H1 (cell line): ENCODE data around the gene GINS2. TPM values are rescaled to one million over a fixed set of nuclear protein-coding genes. Genes with fewer than 3 reads are reported as not detected.

ENCODE experiments used
- CTCF ChIA-PET: fragments of 300-600 bp; sonication (Branson Sonifier 250); formaldehyde crosslinking; loops from one replicate; lab custom pipeline; 2021; ENCODE audit not compliant: partially characterized antibody; lab: Charles Lee
- POLR2A ChIA-PET: fragments of 300-600 bp; sonication (Branson Sonifier 250); formaldehyde crosslinking; loops from one replicate; lab custom pipeline; 2021; ENCODE audit warnings: inconsistent platforms; ENCODE audit not compliant: partially characterized antibody; lab: Charles Lee
- DNase-seq, 2 experiments: peaks; one replicate each; pipeline versions ENCODE4 v3.0.0 to v3.0.0-alpha.2; 2010 to 2022; ENCODE audit warnings: low spot score in 2 of 2, low read depth in 1 of 2, mixed read lengths in 1 of 2
- FAIRE-seq: peaks from 2 replicates; lab custom pipeline; 2011; peaks lifted over from hg19 to GRCh38; lab: Jason Lieb, UNC
- H2AFZ ChIP-seq: 2 replicates; pipeline ENCODE4 v1.8.1; 2012; ENCODE audit warnings: low read length, inconsistent platforms
- H2AK5ac ChIP-seq: 2 replicates; pipeline ENCODE4 v1.6.1; 2013; ENCODE audit warnings: low read depth, low read length
- H2BK120ac ChIP-seq: replicated peaks from 2 replicates; pipeline ENCODE3; 2013; ENCODE audit warnings: low read depth, low read length, inconsistent platforms
- H2BK12ac ChIP-seq: 2 replicates; pipeline ENCODE4 v1.6.1; 2013; ENCODE audit warnings: low read depth, low read length
- H2BK15ac ChIP-seq: 2 replicates; pipeline ENCODE4 v1.6.1; 2013; ENCODE audit warnings: low read length
- H2BK20ac ChIP-seq: 2 replicates; pipeline ENCODE4 v1.6.1; 2013; ENCODE audit warnings: low read length
- H2BK5ac ChIP-seq: 2 replicates; pipeline ENCODE4 v1.6.1; 2013; ENCODE audit warnings: low read depth, low read length
- H3K14ac ChIP-seq: 2 replicates; pipeline ENCODE4 v1.6.1; 2013; ENCODE audit warnings: inconsistent platforms; ENCODE audit not compliant: insufficient read length
- H3K18ac ChIP-seq: 2 replicates; pipeline ENCODE4 v1.6.1; 2013; ENCODE audit warnings: low read length; ENCODE audit errors: extremely low read depth
- H3K23ac ChIP-seq: 2 replicates; pipeline ENCODE4 v1.6.1; 2013; ENCODE audit warnings: inconsistent platforms; ENCODE audit not compliant: insufficient read length
- H3K23me2 ChIP-seq: 2 replicates; pipeline ENCODE4 v1.6.1; 2013; ENCODE audit warnings: low read depth, low read length
- H3K27ac ChIP-seq: 2 replicates; pipeline ENCODE4 v1.6.1; 2011; ENCODE audit warnings: low read depth, low read length, inconsistent platforms
- H3K27me3 ChIP-seq, 4 experiments: replicated peaks in 1 of 4; 1 replicate in 1 of 4; 2 replicates in 3 of 4; pipeline versions ENCODE4 v1.6.1 to v1.8.1; 2011 to 2013; ENCODE audit warnings: low read length in 3 of 4, mild to moderate bottlenecking in 3 of 4, inconsistent platforms in 2 of 4, mixed read lengths in 2 of 4, moderate library complexity in 1 of 4; ENCODE audit not compliant: control insufficient read depth in 3 of 4, insufficient read depth in 3 of 4; ENCODE audit errors: extremely low read depth in 1 of 4
- H3K36me3 ChIP-seq, 4 experiments: 2 replicates each; pipeline versions ENCODE4 v1.6.1 to v1.8.1; 2011 to 2013; ENCODE audit warnings: mild to moderate bottlenecking in 4 of 4, low read length in 3 of 4, moderate library complexity in 2 of 4, control low read depth in 1 of 4, inconsistent platforms in 1 of 4; ENCODE audit not compliant: insufficient read depth in 4 of 4, control insufficient read depth in 2 of 4
- H3K4ac ChIP-seq: replicated peaks from 2 replicates; pipeline ENCODE3; 2013; ENCODE audit warnings: low read length, low read depth, mixed read lengths, inconsistent platforms; ENCODE audit not compliant: insufficient read length
- H3K4me1 ChIP-seq, 4 experiments: replicated peaks in 1 of 4; 1 replicate in 1 of 4; 2 replicates in 3 of 4; pipeline versions ENCODE4 v1.6.1 to v1.8.1; 2011 to 2013; ENCODE audit warnings: low read length in 3 of 4, inconsistent platforms in 2 of 4, mixed read lengths in 1 of 4; ENCODE audit not compliant: insufficient read depth in 4 of 4, control insufficient read depth in 3 of 4
- H3K4me2 ChIP-seq, 2 experiments: 2 replicates each; pipeline versions ENCODE4 v1.6.1 to v1.8.1; 2011 to 2013; ENCODE audit warnings: low read depth in 2 of 2, low read length in 2 of 2, control low read depth in 1 of 2, inconsistent platforms in 1 of 2, mild to moderate bottlenecking in 1 of 2; ENCODE audit not compliant: insufficient read depth in 1 of 2
- H3K4me3 ChIP-seq, 4 experiments: fragments of 200-600, 300-600 bp in 1 of 4; sonication (generic), shearing (Covaris generic), sonication (Bioruptor Twin) in 1 of 4; 2 replicates each; pipeline versions ENCODE4 v1.5.1 to v1.8.1; 2011 to 2016; ENCODE audit warnings: low read length in 4 of 4, low read depth in 3 of 4, control low read depth in 2 of 4, inconsistent platforms in 2 of 4, mild to moderate bottlenecking in 2 of 4, mixed read lengths in 1 of 4, moderate library complexity in 1 of 4; ENCODE audit not compliant: insufficient read depth in 2 of 4; ENCODE audit errors: extremely low read depth in 1 of 4
- H3K56ac ChIP-seq: replicated peaks from 2 replicates; pipeline ENCODE3; 2013; ENCODE audit warnings: low read depth, mild to moderate bottlenecking, mixed read lengths, low read length, inconsistent platforms; ENCODE audit not compliant: insufficient read length
- H3K79me1 ChIP-seq: 2 replicates; pipeline ENCODE4 v1.6.1; 2013; ENCODE audit warnings: low read depth, low read length, control low read depth
- H3K79me2 ChIP-seq, 2 experiments: 2 replicates each; pipeline versions ENCODE4 v1.6.1 to v1.8.1; 2012 to 2013; ENCODE audit warnings: low read length in 2 of 2, mild to moderate bottlenecking in 2 of 2, inconsistent platforms in 1 of 2; ENCODE audit not compliant: insufficient read depth in 2 of 2, control insufficient read depth in 1 of 2
- H3K9ac ChIP-seq, 4 experiments: replicated peaks in 1 of 4; 1 replicate in 1 of 4; 2 replicates in 3 of 4; pipeline versions ENCODE4 v1.6.1 to v1.8.1; 2011 to 2013; ENCODE audit warnings: low read depth in 3 of 4, low read length in 3 of 4, control low read depth in 2 of 4, mild to moderate bottlenecking in 2 of 4, moderate library complexity in 2 of 4, inconsistent platforms in 1 of 4; ENCODE audit errors: extremely low read depth in 1 of 4
- H3K9me3 ChIP-seq, 2 experiments: 2 replicates each; pipeline versions ENCODE4 v1.6.1 to v1.8.1; 2012 to 2013; ENCODE audit warnings: mild to moderate bottlenecking in 2 of 2, moderate library complexity in 2 of 2, control low read depth in 1 of 2, inconsistent platforms in 1 of 2, low read depth in 1 of 2, low read length in 1 of 2, mixed read lengths in 1 of 2; ENCODE audit not compliant: insufficient read depth in 2 of 2
- H4K20me1 ChIP-seq, 2 experiments: replicated peaks in 1 of 2; 2 replicates each; pipeline versions ENCODE3 to v1.8.1; 2011 to 2013; ENCODE audit warnings: inconsistent platforms in 2 of 2, low read length in 2 of 2, mild to moderate bottlenecking in 1 of 2; ENCODE audit not compliant: insufficient read depth in 2 of 2, control insufficient read depth in 1 of 2
- H4K5ac ChIP-seq: 2 replicates; pipeline ENCODE4 v1.6.1; 2013; ENCODE audit warnings: low read length, low read depth, mixed read lengths, inconsistent platforms; ENCODE audit not compliant: insufficient read length
- H4K8ac ChIP-seq: 2 replicates; pipeline ENCODE4 v1.8.0; 2013; ENCODE audit warnings: mild to moderate bottlenecking, moderate library complexity, low read length, inconsistent platforms; ENCODE audit not compliant: insufficient read depth; ENCODE audit errors: extremely low read depth
- H4K91ac ChIP-seq: replicated peaks from 2 replicates; pipeline ENCODE3; 2013; ENCODE audit warnings: low read length, mixed read lengths, inconsistent platforms; ENCODE audit not compliant: insufficient read length
- BACH1 ChIP-seq: IDR thresholded peaks from 2 replicates; pipeline ENCODE4 v1.6.1; 2012; ENCODE audit warnings: low read length, improper control_type of control experiment
- JUND ChIP-seq: IDR thresholded peaks from 2 replicates; pipeline ENCODE4 v1.6.1; 2011; ENCODE audit warnings: mild to moderate bottlenecking, improper control_type of control experiment, low read length
- NANOG ChIP-seq: IDR thresholded peaks from 2 replicates; pipeline ENCODE4 v1.6.1; 2011; ENCODE audit warnings: low read length, low read depth, mild to moderate bottlenecking, inconsistent platforms; ENCODE audit not compliant: insufficient read depth, poor library complexity, severe bottlenecking
- WGBS, 2 experiments: shearing (Covaris generic) in 1 of 2; methylation state at CpG; one replicate each; pipeline versions ENCODE4 v1.1.6 to v1.1.7; 2013 to 2015; ENCODE audit warnings: low lambda C conversion rate in 2 of 2, mixed read lengths in 2 of 2, inconsistent platforms in 1 of 2, low coverage in 1 of 2, missing lambda C conversion rate in 1 of 2; ENCODE audit not compliant: insufficient replicate concordance in 2 of 2, insufficient coverage in 1 of 2, insufficient read length in 1 of 2; ENCODE audit errors: extremely low coverage in 1 of 2, missing lambda C conversion rate in 1 of 2; 5-methylcytosine and 5-hydroxymethylcytosine counted together
- polyA plus RNA-seq, 7 experiments: library from polyadenylated mRNA; depleted of rRNA in 3 of 7; stranded (reverse) in 5 of 7; unstranded in 2 of 7; fragments of >200 nt in 5 of 7; fragments of 200-250 nt in 2 of 7; gene quantifications; 1 replicate in 5 of 7; 2 replicates in 1 of 7; 4 replicates in 1 of 7; pipeline versions ENCODE4 v1.2.1 to v1.2.3, GENCODE V29; 2011 to 2013; ENCODE audit warnings: missing spikeins in 2 of 7, mixed read lengths in 2 of 7
- total RNA-seq: library from RNA; stranded (reverse); fragmentation: NEBNext Ultra II Directional; extraction: Animal tissue kit (Norgen Biotek cat#: 25700); gene quantifications from 2 replicates; pipeline ENCODE4 v1.2.1, GENCODE V29; 2021

GINS2 gene
- total and polyA plus RNA-seq, 2 of the 8 experiments (the other 6 are each of a cell fraction or from before 2014, with no cell fraction given): 29.4 to 59.1 TPM

DNA sequence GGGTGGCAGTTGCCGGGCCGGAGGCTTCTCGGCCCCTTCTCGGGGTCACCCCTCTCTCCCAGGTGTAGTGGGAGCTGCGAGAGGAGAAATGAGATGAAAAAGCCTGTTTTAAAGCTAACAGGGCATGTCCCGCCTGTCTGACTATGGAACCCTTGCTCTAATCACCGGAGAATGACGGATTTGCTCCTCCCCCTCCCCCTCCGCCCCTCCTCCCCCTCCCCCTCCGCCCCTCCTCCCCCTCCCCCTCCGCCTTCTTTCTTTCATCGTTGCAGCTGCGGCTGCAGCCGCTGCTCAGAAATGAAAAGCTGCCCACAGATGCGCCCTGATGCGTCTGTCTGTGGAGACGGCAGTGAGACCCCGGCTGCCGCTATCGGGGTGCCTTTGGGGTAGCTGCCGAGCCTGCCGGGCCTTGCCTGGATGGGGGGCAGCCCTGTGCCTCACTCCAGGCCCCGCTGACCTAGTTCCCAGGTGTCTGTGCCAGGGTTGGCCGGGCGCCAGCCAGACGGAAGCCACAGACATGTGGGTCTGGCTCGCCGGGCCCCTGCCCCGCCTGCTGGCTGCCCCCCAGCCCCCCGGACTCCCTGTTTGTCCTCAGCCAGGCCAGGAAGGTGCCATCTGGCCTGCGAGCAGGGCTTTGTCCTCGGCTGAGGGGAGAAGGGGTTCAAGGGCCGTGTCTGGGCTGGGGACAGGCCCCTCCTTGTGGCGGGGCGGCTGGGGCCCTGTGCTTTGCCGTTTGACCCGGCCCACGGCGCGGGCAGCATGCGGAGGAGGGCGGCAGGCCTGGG lies 37.7 kb downstream of the GINS2 start:
- CTCF ChIA-PET: interaction anchor here (0.9 to 3.9 kb wide), 12 partner anchors 8 to 235 kb away, joined by 3 to 23 read pairs (median 4); no protein-coding TSS in a partner anchor
- Histone ChIP-seq H4K5ac (no peak overlapping the region), H4K8ac (no peak overlapping the region), H3K4ac (no peak overlapping the region), H2BK20ac (no peak overlapping the region), H2BK15ac (no peak overlapping the region), H4K20me1 (peaks cover 26 to 40% of the 10 kb centered on the region in 2 experiments), H3K18ac (no peak overlapping the region), H3K4me1 (peaks cover 0 to 5% (median 0%) of the 10 kb centered on the region in 4 experiments; a peak in 2 of 7 replicates), H3K9me3 (peaks cover 0 to 12% of the 10 kb centered on the region in 2 experiments; a peak in 1 of 4 replicates), H3K9ac (no peak overlapping the region), H3K4me3 (no peak overlapping the region), H2BK12ac (no peak overlapping the region), H3K27ac (no peak overlapping the region), H3K36me3 (peaks cover 5 to 40% (median 18%) of the 10 kb centered on the region in 4 experiments), H4K91ac (no peak overlapping the region), H2AFZ (no peak overlapping the region), H3K23me2 (no peaks in the 10 kb centered on the region), H3K23ac (no peak overlapping the region), H2BK120ac (no peak overlapping the region), H2BK5ac (no peak overlapping the region), H3K79me2 (peaks cover 0 to 20% of the 10 kb centered on the region in 2 experiments; a peak in 1 of 4 replicates), H3K14ac (no peak overlapping the region), H3K27me3 (no peaks in the 10 kb centered on the region), H3K4me2 (no peak overlapping the region), H2AK5ac (no peak overlapping the region), H3K79me1 (peaks cover 17% of the 10 kb centered on the region), H3K56ac (no peak overlapping the region)
- DNase-seq: no peak
- POLR2A ChIA-PET: interaction anchor here (1.1 to 1.8 kb wide), 2 partner anchors 11 to 15 kb away, joined by 3 to 5 read pairs; no protein-coding TSS in a partner anchor
- WGBS, 2 experiments: 95% methylated on average over 28 of the region's 42 CpGs; no CpG with 5 or more reads in 1 of the 2 experiments
- TF ChIP-seq NANOG (no peak), BACH1 (no peak), JUND (no peak)
- FAIRE-seq: no peak
